Measurements from ENCODE around the gene SLIT3.

Gene SLIT3

GRCh38 chr5:168844922-168845296 lies 456.0 kb downstream of the SLIT3 start:
- DNase-seq = no peak

GRCh38 chr5:168844016-168844921 lies 456.7 kb downstream of the SLIT3 start:
- no peak for DNase-seq

- peak; percentile 9 to 24 (median 12) for DNase-seq
Observed at GRCh38 chr5:168843277-168844015, 457.5 kb downstream of the SLIT3 start.

GRCh38 chr5:168842571-168843205 lies 458.3 kb downstream of the SLIT3 start:
- DNase-seq = no peak

GRCh38 chr5:168837852-168838251 lies 463.1 kb downstream of the SLIT3 start:
- DNase-seq = no peak

GRCh38 chr5:168836603-168837231 lies 464.2 kb downstream of the SLIT3 start:
- DNase-seq = no peak

- DNase-seq = no peak
Observed at GRCh38 chr5:168833936-168834335, 467.0 kb downstream of the SLIT3 start.

GRCh38 chr5:168833383-168833782 lies 467.6 kb downstream of the SLIT3 start:
- no peak for DNase-seq

- no peak for DNase-seq
Observed at GRCh38 chr5:168832308-168832707, 468.6 kb downstream of the SLIT3 start.

- no peak for DNase-seq
Observed at GRCh38 chr5:168831383-168831782, 469.6 kb downstream of the SLIT3 start.

- no peak for DNase-seq
Observed at GRCh38 chr5:168830833-168831232, 470.1 kb downstream of the SLIT3 start.

GRCh38 chr5:168829922-168830417 lies 471.0 kb downstream of the SLIT3 start:
- DNase-seq = no peak

GRCh38 chr5:168829044-168829443 lies 471.9 kb downstream of the SLIT3 start:
- DNase-seq = no peak

GRCh38 chr5:168827636-168828035 lies 473.3 kb downstream of the SLIT3 start:
- DNase-seq = no peak

GRCh38 chr5:168826246-168826725 lies 474.7 kb downstream of the SLIT3 start:
- no peak for DNase-seq

GRCh38 chr5:168822745-168823281 lies 478.1 kb downstream of the SLIT3 start:
- DNase-seq = no peak

- DNase-seq = no peak
Observed at GRCh38 chr5:168822248-168822744, 478.6 kb downstream of the SLIT3 start.

- no peak for DNase-seq
Observed at GRCh38 chr5:168820874-168821273, 480.1 kb downstream of the SLIT3 start.

GRCh38 chr5:168819004-168819621 lies 481.8 kb downstream of the SLIT3 start:
- DNase-seq = no peak

GRCh38 chr5:168818558-168818957 lies 482.4 kb downstream of the SLIT3 start:
- no peak for DNase-seq

GRCh38 chr5:168817591-168817990 lies 483.3 kb downstream of the SLIT3 start:
- no peak for DNase-seq

- no peak for DNase-seq
Observed at GRCh38 chr5:168816661-168817060, 484.3 kb downstream of the SLIT3 start.
